SJCRH30 (cell line): ENCODE results near the gene SBF2. TPM values are rescaled to one million over a fixed set of nuclear protein-coding genes. Genes with fewer than 3 reads are reported as not detected.

Experiments
- DNase-seq, 2 experiments: peaks; one replicate each; pipeline ENCODE4 v3.0.0-alpha.2; 2015 to 2020
- H3K27ac ChIP-seq: fragments of 250-450 bp; sonication (Bioruptor Pico); 2 replicates; pipeline ENCODE4 v1.5.1; 2020; ENCODE audit warnings: mild to moderate bottlenecking, moderate library complexity
- H3K27me3 ChIP-seq: fragments of 250-450 bp; sonication (Bioruptor Pico); 2 replicates; pipeline ENCODE4 v1.5.1; 2020; ENCODE audit warnings: mild to moderate bottlenecking, moderate library complexity
- H3K36me3 ChIP-seq: fragments of 250-450 bp; sonication (Bioruptor Pico); 2 replicates; pipeline ENCODE4 v1.5.1; 2020; ENCODE audit warnings: mild to moderate bottlenecking, moderate library complexity
- H3K4me1 ChIP-seq: fragments of 250-450 bp; sonication (Bioruptor Pico); 2 replicates; pipeline ENCODE4 v1.5.1; 2020; ENCODE audit warnings: mild to moderate bottlenecking, moderate library complexity
- H3K4me3 ChIP-seq: fragments of 250-450 bp; sonication (Bioruptor Pico); 2 replicates; pipeline ENCODE4 v1.5.1; 2020; ENCODE audit warnings: mild to moderate bottlenecking, moderate library complexity
- H3K9me3 ChIP-seq: fragments of 250-450 bp; sonication (Bioruptor Pico); replicated peaks from 2 replicates; pipeline ENCODE4 v1.5.1; 2020; ENCODE audit warnings: mild to moderate bottlenecking, moderate library complexity
- total RNA-seq: library from RNA; depleted of rRNA; stranded (reverse); fragments of >200 nt; shearing (Covaris generic); gene quantifications from 2 replicates; pipeline ENCODE4 v1.2.3, GENCODE V29; 2014

SBF2 gene
- total RNA-seq, 1 experiment from 2014 or later: 34.7 TPM

DNA sequence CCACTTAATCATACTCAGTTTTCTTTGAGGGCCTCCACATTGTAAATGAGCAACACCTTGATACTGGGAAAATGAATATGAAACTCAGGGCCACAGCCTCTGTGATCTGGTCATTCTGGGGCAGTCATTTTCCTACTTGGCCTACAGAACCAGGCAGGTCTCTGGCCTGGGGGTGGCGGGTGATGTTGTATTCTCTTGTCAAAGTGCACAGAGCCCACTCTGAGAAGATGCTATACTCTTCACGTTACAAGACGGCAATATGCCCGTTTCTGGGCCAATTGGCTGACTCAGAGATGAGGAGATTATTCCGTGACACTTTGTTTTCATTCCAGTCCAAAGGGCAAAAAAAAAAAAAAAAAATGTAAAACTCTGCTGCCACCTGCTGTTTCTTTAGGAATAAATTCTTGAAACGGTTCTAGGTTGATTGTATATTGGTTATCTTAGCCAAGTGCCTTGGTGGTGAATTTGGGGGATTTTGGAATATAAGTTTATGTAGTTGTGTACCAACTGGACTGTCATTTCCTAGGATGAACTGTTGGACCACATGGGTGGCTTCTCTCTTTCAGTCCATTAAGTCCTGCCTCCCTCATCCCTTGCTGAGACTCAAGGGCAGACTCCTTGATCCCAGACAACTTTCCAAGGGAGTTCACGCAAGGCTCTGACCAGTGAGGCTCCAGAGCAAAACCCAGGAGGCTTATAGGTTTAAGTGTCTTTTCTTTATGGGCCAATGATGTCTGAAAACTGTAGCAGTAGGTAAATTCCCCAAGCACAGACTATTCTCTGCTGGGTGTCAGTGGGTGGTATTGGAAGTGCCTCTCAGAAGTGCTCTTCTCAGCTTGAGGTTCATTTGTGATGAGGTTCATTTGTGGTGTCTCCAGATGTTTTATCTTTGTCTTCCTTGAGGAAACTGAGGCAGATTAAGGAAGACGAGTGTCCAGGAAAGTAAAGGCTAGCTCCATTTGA, 29.1 kb upstream of the SBF2 start:
- peak; percentile 48 to 83 for DNase-seq
- Histone ChIP-seq H3K4me1 (peaks cover 33% of the 10 kb centered on the region), H3K27ac (peak overlapping the region; percentile 7; the same call in 1 of the 2 replicates), H3K9me3 (no peaks in the 10 kb centered on the region), H3K36me3 (no peaks in the 10 kb centered on the region), H3K27me3 (no peaks in the 10 kb centered on the region), H3K4me3 (peak overlapping the region; percentile 29)

DNA sequence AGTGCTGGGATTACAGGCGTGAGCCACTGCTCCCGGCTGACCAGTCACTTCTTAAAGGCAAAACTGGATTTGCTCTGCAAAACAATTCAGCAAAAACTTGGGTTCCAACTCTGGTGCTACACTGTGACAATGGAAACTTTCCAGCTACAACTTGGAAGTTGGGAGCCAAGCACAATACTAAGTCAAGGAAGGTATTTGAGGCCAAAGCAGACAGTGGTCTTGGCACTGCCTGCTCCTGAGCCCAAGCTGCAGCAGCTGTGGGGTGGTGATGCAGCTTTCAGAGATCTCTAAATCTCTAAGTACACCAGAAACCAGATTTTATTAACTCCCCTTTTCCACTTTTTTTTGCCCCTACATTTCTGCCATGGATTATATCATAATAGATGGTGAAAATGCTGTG, 28.4 kb upstream of the SBF2 start:
- no peak overlapping the region for H3K4me3 ChIP-seq
- DNase-seq: no peak
- H3K36me3 ChIP-seq: no peaks in the 10 kb centered on the region
- peak overlapping the region; percentile 7; the same call in 1 of the 2 replicates for H3K27ac ChIP-seq
- H3K9me3 ChIP-seq: no peaks in the 10 kb centered on the region
- peaks cover 27% of the 10 kb centered on the region for H3K4me1 ChIP-seq
- no peaks in the 10 kb centered on the region for H3K27me3 ChIP-seq

DNA sequence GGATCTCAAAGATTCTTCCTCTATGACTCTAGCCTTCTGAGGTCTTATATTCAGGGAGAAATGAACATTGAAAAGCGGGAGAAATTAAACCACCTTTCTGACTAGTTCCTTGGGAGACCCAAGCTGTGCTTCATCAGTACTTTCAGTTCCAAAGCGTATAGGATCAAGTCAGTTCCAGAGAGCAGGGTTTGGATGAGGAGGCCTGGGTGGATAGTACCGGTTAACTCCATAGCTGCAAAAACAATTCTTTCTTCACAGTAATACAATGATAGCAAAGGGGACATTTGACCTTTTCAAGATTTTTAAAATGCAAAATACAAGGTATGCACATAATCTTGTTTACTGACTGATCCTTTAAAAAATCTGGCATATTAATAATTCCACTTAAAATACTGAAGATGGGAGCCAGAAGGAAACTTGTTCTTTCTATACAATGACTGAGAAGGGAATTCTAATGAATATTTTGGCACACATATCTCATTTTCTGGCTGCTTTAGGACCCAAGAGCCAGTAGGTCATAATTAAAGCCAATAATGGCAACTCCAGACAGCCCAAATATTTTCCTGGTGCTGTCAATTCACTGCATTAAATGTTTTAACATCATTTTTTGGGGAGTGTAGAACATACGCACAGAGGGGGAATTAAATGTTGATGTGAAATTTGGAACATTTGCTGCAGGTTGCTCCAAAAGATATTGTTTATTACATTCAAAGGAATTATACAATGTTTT, 26.9 kb upstream of the SBF2 start:
- Histone ChIP-seq H3K27me3 (no peaks in the 10 kb centered on the region), H3K4me3 (no peak overlapping the region), H3K36me3 (no peaks in the 10 kb centered on the region), H3K9me3 (no peaks in the 10 kb centered on the region), H3K4me1 (peaks cover 20% of the 10 kb centered on the region), H3K27ac (no peak overlapping the region)
- DNase-seq: no peak

DNA sequence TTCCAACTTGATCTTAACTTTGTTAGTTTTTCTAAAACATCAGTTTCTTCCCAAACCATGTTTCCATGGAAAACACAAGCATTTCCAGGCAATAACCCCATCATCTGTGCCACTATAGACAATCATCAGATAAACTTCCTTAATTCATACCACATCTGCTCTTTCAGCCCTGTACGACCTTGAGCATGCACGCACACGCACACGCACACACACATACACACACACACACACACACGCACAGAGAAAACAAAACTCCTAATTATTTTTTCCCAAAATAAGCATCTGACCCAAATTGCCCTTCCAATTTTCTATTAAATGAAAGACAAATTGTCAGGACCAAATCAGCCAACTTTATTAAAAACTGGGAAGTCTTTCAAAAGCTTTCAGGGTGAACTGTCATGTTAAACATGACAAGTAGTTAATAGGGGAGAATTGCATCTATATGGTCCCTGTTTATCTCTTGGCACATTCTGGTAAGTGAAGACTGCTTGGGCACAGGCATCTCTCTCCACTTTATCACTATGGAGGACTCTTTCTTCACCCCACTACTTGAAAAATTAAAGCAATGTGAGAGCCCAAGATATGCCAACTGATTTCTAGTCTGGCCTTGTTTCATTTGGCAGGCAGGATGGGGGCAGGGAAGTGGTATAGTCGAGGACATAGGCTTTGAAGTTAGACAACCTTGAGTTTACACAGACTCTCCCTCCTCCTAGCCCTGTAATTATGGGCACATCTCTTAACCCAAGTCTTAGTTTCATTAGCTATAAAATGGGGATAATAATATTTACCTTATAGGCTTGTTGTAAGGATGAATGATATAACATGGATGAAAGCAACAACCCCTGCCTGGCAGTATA, 25.9 kb upstream of the SBF2 start:
- no peaks in the 10 kb centered on the region for H3K36me3 ChIP-seq
- H3K9me3 ChIP-seq: no peaks in the 10 kb centered on the region
- no peak overlapping the region for H3K27ac ChIP-seq
- no peaks in the 10 kb centered on the region for H3K27me3 ChIP-seq
- no peak overlapping the region for H3K4me3 ChIP-seq
- peaks cover 10% of the 10 kb centered on the region; the same call in 1 of the 2 replicates for H3K4me1 ChIP-seq
- DNase-seq: no peak

DNA sequence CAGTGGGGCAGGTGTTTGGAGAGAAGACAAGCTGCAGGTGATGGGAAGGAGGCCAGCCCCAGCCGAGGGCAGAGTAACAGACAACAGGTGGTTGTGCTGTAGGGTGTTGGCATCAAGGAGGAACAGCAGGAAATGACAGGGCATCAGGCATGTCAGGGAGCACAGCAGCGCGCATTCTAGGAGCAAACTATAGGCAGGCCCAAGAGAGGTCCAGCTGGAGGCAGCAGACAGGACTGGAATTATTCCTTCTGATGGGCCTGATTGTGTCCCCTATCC, 24.4 kb upstream of the SBF2 start:
- Histone ChIP-seq H3K9me3 (no peaks in the 10 kb centered on the region), H3K36me3 (no peaks in the 10 kb centered on the region), H3K4me1 (peaks cover 10% of the 10 kb centered on the region; the same call in 1 of the 2 replicates), H3K27me3 (no peaks in the 10 kb centered on the region), H3K27ac (no peak overlapping the region), H3K4me3 (no peak overlapping the region)
- DNase-seq: no peak

DNA sequence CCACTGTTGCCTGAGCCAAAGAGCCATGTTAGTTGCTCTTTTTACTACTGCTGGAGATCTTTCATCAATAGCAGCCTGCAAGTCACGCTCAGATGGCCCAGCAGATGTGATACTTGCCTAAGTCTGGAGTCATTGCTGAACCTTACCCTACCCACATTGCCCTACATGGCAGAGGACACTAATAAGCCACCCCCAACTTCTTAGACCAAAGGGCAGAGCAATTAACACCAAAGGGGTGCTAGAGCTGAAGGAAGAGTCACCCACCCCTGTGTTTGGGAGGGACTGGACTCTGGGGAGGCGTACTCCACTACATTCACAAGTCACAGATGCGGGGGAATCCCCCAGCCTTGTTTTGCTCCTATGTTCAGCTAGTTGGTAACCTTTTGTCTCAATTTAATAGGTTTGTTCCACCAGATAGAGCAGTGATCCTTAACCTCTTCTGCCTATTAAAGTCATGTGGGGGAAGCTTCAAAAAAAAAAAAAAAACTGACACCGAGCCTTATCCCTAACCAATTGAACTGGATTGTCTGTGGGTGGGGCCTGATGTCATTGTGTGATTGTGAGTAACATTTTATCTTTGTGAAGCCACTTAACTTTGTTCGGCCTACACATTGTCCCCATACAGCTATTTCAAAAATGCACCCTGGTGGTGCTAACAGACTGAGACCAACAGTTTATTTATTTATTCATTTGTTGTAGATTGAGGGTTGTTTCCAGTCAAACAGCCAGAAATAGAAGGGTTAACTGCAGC, 23.9 kb upstream of the SBF2 start:
- H3K4me1 ChIP-seq: peaks cover 10% of the 10 kb centered on the region; the same call in 1 of the 2 replicates
- H3K27ac ChIP-seq: no peak overlapping the region
- no peaks in the 10 kb centered on the region for H3K36me3 ChIP-seq
- no peaks in the 10 kb centered on the region for H3K9me3 ChIP-seq
- no peak overlapping the region for H3K4me3 ChIP-seq
- DNase-seq: no peak
- no peaks in the 10 kb centered on the region for H3K27me3 ChIP-seq

DNA sequence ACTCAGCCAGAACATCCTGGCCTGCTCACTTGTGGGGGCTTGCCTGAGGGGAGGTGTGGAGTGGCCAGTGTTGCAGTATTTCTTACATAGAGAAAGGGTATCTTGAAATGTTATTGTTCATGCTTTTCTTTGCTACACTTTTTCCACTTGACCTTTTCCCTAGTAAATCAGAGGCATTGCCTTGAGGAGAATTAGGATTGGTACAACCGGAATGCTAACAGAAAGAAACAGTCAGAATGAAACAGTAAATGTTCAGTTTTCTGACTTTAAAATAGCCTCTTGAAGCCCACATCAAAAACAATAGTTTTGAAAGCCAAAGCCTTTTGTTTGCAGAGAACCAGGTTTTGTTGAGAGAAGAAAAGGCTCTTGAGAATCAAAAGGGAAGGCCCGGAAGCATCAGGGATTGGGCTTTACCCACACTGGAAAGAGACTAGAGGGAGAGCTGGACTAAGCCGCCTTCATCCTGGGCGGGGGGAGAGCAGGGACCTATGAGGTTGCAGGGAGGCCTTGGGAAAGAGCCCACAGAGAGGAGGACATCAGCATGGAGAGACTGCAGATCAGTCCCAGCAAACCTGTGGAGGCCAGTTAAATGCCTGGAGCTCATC, 23.2 kb upstream of the SBF2 start:
- Histone ChIP-seq H3K9me3 (no peaks in the 10 kb centered on the region), H3K4me1 (peaks cover 5% of the 10 kb centered on the region; the same call in 1 of the 2 replicates), H3K27me3 (no peaks in the 10 kb centered on the region), H3K4me3 (no peak overlapping the region), H3K36me3 (no peaks in the 10 kb centered on the region), H3K27ac (no peak overlapping the region)
- DNase-seq: no peak

DNA sequence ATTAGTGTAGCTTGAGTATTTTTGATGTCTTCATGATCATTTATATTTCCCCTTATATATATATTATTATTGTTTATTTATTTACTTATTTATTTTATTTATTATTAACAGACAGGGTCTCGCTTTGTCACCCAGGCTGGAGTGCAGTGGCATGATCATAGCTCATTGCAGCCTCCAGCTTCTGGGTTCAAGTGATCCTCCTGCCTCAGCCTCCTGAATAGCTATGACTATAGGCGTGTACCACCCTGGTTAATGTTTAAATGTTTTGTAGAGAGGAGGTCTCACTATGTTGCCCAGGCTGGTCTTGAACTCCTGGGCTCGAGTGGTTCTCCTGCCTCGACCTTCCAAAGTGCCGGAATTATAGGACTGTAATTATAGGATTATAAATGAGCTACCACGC, 21.1 kb upstream of the SBF2 start:
- peaks cover 4% of the 10 kb centered on the region; the same call in 1 of the 2 replicates for H3K4me1 ChIP-seq
- H3K27ac ChIP-seq: no peak overlapping the region
- no peaks in the 10 kb centered on the region for H3K9me3 ChIP-seq
- no peaks in the 10 kb centered on the region for H3K27me3 ChIP-seq
- H3K4me3 ChIP-seq: no peak overlapping the region
- no peaks in the 10 kb centered on the region for H3K36me3 ChIP-seq
- no peak for DNase-seq

DNA sequence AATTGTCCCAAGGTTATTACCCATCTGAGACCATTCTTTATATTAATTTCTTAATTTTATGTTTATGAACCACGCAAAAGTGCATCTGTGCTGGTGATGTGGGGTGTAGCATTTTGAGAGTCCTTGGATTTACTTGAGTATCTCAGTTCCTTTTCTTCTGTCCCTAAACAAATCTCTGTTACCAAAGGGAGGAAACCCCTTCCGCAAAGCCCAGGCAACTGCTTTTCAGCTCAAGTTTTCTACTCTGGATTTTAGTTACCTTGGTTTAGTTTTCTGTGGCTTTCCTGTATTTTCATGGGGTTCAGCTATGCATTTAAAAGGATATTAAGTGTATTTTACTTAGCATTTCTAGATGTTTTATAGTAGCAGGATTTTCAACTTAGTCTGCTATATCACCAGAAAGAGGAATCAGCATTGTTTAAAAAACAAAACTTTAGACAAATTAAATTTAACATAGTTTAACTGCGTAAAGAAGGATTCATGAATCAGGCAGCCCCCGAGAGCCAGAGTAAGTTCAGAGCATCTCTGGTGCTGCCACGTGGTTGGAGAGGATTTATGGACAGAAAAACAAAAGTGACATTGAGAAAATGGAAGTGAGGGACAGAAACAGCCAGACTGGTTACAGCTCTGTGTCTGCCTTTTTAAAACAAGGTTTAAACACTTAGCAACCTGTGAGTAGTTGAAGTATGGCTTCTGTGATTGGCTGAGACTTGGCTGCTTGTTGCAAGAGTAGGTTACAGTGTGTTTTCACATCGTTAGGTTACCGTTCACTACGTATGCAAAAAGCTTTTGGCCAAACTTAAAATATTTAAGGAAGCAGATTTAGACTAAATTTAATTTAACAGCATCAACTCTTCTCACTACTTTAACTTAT, 20.4 kb upstream of the SBF2 start:
- Histone ChIP-seq H3K36me3 (no peaks in the 10 kb centered on the region), H3K9me3 (no peaks in the 10 kb centered on the region), H3K27ac (no peak overlapping the region), H3K4me3 (no peak overlapping the region), H3K4me1 (peaks cover 4% of the 10 kb centered on the region; the same call in 1 of the 2 replicates), H3K27me3 (no peaks in the 10 kb centered on the region)
- DNase-seq: no peak

DNA sequence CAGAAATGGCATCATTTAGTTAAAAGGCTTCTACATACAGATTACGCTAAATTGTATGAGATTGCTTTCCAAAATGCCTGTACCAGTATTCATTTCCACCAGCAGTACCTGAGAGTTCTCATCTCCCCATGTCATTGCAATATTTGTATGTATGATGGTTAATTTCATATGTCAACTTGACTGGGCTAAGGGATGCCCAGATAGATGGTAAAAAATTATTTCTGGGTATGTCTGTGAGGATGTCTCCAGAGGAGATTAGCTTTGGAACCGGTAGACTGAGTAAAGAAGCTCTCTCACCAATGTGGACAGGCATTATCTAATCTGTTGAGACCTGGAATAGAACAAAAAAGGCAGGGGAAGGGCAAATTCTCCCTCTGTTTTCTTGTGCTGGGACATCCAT, 17.8 kb upstream of the SBF2 start:
- H3K27me3 ChIP-seq: no peaks in the 10 kb centered on the region
- H3K27ac ChIP-seq: no peak overlapping the region
- H3K4me3 ChIP-seq: no peak overlapping the region
- no peaks in the 10 kb centered on the region for H3K4me1 ChIP-seq
- no peaks in the 10 kb centered on the region for H3K36me3 ChIP-seq
- no peaks in the 10 kb centered on the region for H3K9me3 ChIP-seq
- DNase-seq: no peak

DNA sequence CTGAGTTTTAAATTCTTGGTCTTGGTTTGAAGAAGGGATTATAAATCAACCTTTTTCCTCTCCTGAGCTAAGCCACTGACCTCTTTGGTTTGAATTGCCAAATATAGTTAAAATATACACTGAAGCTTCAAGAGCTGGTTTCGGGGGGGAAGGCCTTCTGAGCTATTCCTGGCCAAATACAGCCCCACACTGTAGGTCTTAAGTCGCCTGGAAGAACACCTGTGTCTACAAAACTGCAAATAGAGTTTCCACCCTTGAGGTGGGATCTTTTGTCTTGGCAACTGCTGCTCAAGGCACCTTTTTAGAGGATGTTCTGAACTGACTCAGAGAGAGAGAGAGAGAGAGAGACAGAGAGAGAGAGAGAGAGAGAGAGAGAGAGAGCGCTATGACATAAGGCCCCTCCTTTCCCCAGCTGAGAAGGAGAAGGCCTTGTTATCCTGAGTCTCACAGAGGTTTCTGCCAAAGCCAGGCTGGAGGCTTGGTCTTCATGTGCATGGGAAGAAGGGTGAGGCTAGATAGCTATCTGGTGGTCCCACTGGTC, 16.4 kb upstream of the SBF2 start:
- H3K9me3 ChIP-seq: no peaks in the 10 kb centered on the region
- no peaks in the 10 kb centered on the region for H3K4me1 ChIP-seq
- no peak overlapping the region for H3K27ac ChIP-seq
- no peak overlapping the region for H3K4me3 ChIP-seq
- H3K36me3 ChIP-seq: no peaks in the 10 kb centered on the region
- DNase-seq: no peak
- no peaks in the 10 kb centered on the region for H3K27me3 ChIP-seq

DNA sequence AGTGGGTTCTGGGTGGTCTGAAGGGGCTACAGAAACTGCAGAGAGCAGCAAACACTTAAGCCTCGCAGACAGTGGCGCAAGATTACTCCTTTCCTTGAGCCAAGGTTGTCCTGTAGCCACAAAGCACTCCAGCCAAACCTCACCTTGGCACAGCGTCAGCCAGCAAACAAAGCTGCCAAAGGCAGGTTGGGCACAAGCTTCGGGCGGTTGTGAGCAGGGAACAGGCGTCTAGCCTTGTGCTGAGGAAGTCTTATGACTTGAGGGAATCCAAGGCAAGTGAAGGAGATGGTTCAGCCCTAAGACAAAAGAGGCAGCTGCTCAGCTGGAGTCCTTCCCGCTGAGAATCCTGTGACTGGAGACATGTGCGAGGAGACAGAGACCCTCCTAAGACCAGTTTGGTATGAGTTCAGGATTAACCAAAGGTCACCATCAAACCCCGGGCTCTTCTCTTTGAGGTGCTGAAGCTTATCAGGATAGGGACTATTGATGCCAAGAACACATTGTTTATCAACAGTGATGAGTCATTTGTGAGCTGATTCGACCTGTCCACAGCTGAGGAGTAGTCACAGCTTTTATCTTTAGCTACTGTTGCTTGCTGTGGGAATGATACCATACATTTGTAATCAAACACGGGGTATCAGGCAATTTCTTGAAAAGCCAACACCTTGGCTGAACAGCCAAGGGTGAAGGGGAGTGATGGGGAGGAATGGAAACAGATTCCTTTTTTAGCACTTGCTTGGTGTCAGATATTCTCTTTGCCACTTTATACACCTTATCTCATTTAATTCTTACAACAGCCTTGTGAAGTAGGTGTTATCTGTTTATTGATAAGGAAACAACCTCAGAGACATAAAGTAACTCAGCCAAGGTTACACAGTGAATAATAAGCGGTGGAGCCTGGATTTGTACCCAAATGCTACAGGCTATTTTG, 15.4 kb upstream of the SBF2 start:
- Histone ChIP-seq H3K4me1 (no peaks in the 10 kb centered on the region), H3K9me3 (no peaks in the 10 kb centered on the region), H3K27ac (no peak overlapping the region), H3K27me3 (no peaks in the 10 kb centered on the region), H3K4me3 (no peak overlapping the region), H3K36me3 (no peaks in the 10 kb centered on the region)
- no peak for DNase-seq
